Measurements from ENCODE around the gene EXOC1L.
"Not testable (repeated sequence)": the region's sequence is repeated elsewhere in the genome, so short reads cannot be mapped to it uniquely, and the experiment has no call there.

Gene EXOC1L

DNA sequence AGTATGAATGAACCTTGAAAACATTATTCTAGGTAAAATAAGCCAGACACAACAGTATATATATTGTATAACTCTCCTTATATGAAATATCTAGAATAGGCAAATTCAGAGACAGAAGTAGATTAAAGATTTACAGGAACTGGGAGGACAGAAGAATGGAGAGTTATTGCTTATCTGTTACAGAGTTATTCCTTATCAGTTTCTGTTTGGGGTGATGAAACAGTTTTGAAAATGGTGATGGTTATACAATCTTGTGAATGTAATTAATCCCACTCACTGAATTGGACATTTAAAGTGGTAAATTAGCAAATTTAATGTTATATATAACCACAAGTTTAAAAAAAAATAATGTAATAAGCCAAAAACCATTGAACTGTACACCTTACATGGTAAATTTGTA is 19.4 kb downstream of the EXOC1L start:
- DNase-seq: no peak

DNA sequence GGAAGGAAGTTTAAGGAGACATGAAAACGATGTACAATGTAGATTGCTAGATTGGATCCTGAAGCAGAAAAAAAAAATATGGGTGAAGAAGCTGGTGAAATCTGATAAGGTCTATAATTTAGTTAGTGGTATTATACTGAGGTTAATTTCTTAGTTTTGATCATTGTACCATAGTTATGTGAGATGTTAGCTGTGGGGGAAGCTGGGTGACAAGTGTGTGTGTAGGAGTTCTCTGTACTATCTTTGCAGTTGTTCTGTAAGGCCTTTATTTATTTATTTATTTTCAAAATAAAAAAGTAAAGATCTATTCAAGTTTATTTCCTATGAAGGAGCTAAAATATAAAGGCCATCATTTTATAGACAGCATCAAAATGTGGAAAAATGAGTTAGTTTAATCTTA is 21.4 kb downstream of the EXOC1L start:
- no peak for DNase-seq

DNA sequence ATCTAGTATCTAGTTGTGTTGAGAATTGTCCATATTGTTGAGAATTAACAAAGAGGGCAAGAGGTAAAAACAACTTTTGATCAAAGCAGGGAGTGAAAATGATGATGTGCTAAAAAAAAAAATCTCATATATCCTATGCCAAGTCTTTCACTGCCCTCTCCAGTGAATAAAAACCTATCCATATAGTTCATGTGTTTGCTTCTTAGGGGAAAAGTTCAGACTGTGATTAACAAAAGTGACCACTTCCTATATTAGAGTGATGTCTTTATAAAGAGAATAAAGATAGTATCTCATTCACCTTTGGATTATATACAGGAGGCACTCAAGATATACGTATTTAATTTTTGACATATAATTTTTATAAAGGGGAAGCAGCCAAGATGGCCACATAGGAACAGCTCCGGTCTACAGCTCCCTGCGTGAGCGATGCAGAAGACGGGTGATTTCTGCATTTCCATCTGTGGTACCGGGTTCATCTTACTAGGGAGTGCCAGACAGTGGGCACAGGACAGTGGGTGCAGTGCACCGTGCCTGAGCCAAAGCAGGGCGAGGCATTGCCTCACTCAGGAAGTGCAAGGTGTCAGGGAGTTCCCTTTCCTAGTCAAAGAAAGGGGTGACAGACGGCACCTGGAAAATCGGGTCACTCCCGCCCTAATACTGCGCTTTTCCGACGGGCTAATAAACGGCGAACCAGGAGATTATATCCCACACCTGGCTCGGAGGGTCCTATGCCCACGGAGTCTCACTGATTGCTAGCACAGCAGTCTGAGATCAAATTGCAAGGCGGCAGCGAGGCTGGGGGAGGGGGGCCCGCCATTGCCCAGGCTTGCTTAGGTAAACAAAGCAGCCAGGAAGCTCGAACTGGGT is 22.0 kb downstream of the EXOC1L start:
- DNase-seq: not testable (repeated sequence)

DNA sequence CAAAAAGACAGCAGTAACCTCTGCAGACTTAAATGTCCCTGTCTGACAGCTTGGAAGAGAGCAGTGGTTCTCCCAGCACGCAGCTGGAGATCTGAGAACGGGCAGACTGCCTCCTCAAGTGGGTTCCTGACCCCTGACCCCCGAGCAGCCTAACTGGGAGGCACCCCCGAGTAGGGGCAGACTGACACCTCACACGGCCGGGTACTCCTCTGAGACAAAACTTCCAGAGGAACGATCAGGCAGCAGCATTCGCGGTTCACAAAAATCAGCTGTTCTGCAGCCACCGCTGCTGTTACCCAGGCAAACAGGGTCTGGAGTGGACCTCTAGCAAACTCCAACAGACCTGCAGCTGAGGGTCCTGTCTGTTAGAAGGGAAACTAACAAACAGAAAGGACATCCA is 22.7 kb downstream of the EXOC1L start:
- not testable (repeated sequence) for DNase-seq

DNA sequence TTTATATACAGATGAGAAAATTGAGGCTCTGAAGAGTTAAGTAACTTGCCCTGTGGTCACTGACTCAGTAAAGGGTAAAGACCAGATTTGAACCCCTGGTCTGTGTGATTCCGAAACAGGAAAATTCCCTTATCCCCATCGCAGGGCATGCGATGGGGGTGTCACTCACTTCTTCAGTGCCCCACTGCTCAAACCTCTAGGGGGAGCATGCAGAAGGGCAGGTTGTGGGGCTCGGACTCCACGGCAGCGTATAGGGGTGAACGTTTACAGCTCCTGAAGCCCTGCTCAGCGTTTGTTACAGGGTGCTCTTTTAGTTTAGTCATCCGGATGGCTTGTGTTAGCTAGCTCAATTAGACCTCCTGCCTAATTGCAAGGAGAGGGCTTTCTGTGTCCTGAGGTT is 30.1 kb downstream of the EXOC1L start:
- no peak for DNase-seq

DNA sequence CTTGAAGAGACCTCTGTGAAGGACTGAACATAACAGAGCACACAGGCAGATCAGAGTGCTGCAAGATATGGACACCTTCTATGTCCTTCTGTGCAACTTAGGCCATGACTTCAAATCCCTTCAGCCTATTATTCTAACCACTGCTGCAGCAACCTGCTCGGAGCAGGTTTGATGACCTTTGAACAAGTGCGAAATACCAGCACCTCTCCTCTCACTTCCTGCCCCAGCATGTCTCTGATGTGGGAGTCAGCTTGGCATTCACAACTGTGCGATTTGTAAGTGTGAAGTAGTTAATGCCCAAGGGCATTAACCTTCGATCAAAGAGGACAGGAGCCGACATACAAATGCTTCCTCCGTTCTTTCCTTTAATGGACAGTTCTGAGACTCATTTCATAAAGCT is 32.3 kb downstream of the EXOC1L start:
- peak; percentile 33 for DNase-seq

DNA sequence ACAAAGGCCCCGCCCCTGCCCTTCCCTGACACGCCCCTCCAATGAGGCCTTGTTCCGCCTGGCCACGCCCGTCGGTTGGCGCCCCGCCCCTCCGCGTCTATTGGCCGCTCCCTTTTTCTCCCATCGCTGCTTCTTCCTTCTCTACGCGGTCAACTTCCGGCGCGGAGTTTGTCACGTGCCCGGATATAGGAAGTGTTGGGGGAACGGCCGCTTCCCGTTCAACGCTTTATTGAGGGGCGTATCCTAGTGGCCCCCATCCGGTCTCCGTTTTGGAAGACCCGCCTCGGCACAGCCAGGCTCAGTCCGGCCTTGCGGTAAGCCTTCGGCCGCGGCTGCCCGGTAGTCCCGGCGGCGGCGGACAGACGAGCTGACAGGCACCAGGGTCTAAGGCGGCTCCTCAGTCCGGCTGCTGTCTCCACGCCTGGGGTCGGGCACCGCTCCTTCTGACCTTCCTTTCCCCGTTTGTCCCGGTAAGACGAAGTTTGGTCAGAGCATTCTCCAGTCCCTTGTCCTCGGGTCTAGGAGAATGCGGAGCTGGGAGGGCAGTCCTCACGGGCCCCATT is 34.0 kb downstream of the EXOC1L start, which contains the start of gene EXOC1:
EXOC1 (plus strand) TSS at position 165 of the 563 bp plus-strand sequence. CDS start 4,676 bp downstream, outside the sequence.
- DNase-seq: peak; percentile 95

DNA sequence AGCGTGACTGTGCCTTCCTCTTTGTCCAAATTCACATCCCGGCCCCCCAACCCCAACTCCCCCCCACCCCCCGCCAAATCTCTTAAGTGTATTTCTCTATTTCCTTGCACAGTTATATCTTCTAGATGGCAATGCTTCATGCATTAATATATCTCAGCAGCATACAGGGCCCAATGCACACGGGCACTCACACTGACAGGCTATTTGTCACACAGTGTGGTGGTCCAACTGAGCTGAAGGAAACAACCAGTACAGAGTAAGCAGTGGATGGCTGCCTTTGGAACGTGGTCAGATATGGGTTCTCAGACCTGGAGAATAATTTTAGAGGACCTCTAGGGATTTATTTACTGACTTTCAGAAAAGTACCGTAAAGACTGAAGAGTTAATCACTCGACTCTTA is 34.5 kb downstream of the EXOC1L start:
- no peak for DNase-seq

DNA sequence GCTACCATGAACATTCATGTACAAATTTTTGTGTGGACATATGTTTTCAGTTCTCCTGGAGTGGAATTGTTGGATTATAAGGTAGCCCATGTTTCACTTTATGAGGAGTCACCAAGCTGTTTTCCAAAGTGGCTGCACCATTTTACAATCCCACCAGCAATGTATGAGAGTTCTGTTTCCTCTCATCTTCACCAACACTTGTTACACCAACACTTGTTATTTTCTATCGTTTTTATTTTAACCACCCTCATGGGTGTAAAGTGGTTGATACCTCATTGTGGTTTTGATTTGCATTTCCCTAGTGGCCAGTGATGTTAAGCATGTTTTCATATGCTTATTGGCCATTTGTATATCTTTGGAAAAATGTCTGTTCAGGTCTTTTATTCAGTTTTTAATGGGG is 38.0 kb downstream of the EXOC1L start:
- no peak for DNase-seq

DNA sequence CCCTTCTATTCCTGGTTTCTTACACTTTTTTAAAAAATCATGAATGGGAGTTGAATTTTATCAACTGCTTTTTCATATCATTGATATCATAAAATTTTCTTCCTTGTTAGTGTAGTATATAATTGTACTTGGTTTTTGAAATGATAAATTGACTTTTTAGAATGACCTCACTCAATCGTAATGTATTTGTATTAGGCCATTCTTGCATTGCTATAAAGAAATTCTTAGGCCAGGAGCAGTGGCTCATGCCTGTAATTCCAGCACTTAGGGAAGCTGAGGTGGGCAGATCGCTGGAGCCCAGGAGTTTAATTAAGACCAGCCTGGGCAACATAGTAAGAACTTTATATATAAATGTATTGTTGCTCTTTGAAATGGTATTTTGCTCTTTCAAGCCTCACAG is 40.1 kb downstream of the EXOC1L start:
- DNase-seq: no peak

DNA sequence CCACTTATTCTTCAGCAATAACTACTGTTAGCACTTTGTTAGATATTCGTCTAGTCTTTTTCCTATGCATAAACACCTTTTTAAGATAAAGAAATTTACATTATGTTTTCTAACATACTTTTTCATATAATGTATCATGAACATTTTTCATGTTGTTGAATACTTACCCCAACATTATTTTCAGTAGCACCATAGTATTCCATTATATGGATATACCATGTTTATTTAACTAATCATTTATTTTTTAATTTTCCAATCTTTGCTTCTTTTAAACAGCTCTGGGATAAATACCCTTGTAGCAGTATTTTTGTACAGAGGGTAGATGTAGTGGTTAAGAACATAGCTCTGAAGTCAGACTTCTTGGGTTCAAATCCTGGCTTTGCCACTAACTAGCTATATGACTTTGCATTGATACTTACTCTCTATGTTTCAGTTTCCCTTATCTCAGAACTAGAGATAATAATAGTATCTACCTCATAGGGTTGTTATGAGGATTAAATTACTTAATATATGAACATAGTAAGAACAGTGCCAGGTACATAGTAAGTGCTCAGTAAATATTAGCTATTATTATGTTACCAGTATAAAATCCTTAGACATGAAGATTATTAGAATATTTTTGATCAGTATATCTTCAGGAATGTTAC is 45.1 kb downstream of the EXOC1L start:
- DNase-seq: no peak

DNA sequence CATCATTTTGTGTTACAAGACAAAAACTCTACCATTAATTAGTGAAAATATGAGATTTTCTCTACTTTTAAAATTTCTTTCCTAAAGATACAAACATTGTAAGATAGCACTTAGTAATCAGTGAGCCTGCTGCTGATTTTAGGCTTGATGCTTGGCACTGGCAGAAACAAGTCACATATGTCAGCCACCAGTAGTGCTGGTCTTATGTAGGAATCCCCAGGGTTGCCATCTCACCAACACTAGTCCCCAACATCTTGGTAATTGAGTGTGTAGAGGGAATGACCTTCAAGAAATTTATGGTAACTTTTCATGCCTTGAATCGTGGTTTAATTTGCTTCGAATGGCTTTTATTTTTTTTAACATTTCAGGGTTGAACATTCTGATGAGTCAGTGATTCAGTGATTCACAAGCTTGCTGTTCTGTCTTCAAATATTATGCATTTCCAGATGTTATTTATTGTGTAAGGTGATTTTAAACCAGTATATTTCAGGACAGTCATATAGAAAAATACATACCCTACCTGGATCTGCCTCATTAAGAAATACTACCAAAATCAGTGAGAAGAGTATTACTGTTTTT is 45.7 kb downstream of the EXOC1L start:
- no peak for DNase-seq

DNA sequence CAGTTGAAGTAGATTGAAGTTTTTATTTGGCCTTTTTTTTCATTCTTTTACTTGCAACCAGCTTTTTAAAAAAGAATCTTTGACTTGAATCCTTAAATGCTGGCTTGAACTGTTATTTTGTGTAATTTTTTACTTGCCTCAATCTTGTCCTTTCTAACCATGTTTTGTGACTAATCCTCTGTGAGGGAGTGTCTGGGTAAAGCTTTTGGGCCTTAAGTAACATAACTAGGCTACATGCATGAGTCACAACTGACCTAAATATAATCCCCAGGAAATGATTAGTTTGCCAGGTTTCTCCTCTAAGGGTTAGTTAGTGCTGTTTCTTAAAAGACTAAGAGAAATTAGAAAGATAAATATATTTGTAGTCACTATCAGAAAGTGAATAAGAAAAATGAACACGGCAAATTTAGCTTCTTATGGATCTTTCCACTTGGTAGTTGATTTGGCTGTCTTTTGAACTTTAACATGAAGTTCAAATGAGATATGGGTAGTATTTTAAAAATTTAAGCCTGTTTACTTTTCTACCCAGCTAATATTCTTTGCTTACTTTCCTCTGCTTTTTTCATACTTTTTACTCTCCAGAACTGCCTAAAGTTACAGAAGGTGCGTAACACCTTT is 46.8 kb downstream of the EXOC1L start:
- DNase-seq: peak; percentile 31

DNA sequence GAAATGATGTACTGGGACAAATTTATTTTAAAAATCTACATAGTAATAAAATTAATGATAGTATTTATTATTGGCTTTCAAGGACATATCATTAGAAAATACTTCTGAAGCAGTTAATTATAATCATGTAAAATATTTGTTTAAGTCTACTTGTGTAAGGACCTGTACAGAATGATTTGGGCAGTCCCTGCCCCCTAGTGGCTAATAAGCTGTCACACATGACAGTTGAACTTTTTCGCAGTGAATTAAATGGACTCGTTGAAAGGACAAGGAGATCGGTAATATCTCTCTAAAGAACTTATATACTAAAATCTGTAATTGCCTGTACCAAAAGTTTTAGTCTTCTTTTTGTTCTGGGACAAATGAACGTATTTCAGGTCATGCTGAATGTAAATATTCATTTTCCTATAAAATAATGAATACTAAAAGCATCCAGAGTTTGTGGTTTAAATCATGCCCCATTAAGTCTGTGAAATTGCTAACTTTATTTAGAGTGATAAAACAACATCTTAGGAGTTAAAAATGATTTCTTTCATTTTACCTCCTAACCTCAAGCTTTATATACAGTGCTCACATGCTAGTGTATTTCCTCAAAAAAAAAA is 47.5 kb downstream of the EXOC1L start:
- DNase-seq: peak; percentile 70

DNA sequence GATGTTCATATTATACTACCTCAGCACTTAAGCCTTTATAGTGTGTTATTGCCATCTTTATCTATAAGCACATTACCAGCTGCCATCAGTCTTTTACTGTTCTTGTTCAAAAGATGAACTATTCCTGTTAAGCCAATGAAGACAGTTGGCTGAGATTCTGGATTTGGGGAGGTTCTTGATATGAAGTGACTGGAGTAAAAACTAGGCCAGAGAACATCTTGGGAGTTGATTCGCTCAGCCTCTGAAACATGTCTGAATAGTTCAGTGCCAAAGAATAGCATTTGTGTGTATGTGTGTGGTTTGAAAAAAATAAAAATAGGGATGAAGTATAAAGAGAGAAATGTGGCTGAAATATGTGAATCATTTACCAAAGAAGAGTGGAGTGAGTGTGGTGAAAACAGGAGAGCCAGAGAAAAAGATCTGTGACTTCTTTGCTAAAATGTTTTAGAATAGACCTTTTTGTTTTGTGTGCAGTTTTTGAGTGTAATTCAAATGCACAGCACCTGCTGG is 49.0 kb downstream of the EXOC1L start:
- no peak for DNase-seq

DNA sequence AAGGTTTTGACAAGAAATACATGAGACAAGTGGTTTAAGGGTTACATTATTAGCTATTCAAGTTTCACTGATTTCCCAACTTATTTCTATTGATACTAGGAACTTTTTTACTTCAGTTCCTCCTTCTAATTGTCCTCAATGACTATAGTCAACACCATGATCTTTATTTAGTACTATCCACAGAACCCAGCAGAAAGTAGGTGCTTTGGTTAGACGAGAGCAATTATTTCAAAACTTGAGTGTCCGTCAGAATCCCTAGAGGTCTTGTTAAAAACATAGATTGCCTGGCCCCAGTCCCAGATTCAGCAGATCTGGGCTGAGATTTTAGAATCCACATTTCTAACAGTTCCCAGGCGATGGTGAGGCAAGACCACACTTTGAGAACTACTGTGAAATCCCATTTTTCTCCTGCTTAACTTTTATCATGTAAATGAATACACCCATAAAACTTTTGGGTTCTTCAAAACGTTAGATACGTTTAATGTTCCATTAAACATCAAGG is 51.8 kb downstream of the EXOC1L start:
- DNase-seq: no peak

DNA sequence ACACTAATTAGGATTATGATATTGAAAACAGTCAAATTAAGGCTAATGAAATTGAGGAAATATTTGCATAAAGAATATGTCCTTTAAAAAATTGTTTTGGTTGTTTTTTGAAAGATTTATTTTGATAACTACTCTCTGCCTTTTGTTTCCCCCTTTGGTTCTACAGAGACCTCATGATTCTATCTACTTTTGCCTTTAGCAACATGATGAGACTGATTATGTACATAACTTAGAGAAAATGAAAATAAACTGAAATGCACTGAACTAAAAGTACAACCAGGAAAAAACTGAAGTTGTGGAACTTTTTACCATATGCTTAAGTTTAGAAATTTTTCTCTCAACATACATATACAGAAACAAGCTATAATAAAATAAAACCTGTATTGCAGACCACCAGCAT is 55.2 kb downstream of the EXOC1L start:
- no peak for DNase-seq

DNA sequence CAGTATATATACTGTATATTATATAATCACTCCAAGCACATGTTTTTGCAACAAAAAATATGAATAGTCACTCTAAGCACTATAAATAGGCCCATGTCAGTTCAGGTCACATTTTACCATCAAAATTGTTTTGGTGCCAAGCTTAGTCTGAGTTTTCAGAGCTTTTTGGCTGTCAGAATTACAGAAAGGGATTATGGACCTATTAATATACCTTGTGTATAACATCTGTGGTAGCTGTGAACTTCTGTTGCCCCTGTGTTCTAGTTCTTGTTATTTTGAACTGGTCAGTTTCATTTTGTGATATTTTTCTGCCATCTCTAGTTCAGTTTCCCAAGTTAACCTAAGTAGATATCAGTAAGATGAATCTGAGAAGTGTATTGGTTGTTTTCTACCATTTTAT is 56.8 kb downstream of the EXOC1L start:
- DNase-seq: no peak

DNA sequence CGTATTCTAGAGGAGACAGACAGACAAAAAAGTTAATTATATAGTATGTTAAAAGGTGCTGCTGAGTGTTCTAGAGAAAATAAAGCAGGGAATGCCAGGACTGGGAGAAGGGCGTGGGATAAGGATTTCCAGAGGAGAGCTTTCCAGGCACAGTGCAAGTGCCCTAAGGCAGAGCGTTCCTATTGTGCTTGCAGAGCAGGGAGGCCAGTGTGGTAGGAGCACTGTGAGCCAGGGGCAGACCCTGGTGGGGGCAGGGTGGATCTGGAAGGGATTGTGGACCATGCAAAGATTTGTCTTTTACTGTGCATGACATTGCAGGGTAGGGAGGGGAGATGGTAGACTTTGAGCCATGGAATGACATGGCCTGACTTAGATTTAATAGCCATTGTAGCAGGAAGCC is 59.6 kb downstream of the EXOC1L start:
- no peak for DNase-seq

DNA sequence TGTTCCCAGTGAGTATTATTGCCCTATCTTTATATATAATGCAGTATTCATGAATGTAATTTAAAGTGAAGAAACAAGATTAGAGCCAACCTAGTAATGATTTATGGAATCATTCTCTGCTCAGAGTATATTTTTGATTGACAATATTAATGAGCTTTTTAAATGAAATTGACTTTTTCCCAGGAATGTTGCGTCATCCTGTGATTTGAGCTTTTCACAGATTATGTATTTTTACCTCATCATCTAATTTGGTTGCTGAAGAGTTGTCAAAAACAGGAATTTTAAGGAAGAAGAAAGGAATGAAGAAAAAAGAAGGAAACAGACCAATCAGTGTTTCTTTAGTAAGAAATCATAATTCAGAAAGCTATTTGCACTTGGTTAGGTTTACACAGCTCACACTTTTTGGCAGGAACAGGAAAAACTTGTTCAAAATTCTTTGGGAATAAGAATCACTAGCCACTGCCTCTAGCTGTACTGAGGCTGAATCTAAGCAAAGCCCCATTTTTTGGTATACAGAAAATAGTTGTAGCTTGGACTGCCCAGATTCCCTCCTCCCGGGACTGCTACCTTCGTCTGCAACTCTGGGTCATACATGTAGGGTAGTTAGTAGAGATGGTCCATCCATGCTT is 61.2 kb downstream of the EXOC1L start:
- DNase-seq: no peak

DNA sequence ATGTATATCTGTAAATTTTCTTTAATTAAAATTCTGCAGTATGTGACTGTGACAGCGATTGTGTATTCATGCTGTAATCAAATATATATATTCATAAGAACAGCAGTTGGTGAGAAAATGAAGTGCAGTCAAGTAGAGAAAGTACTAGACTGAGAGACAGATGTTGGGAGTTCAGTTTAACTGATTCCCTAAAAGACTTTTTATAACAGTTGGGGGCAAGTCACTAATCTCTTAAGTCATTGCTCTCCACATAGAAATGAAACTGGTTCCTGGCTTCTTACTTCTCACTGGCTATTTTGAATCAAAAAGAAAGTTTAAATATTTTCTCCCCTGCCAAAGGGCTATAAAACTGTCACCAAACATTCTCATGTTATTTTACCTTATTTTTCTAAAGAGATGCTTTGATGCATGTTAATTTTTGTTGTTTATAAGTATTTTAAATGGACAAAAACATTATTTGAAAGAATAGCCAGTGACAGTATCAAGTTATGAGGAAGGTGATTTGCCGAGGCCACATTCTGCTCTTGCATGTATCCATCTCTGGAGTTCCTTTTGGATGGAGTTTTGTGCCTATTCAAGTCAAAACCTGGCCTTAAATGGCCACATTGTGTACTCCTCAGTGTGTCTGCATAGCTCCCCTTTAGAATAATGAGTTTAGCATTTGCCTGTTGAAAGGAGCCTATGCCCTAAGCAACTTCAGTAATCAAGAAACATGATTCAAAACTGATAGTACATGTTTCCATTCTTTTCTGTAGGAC is 64.7 kb downstream of the EXOC1L start:
- no peak for DNase-seq

All from CD4-positive, alpha-beta T cell treated with Interleukin-10 for 1 hour (primary cell).